ENCODE measurements around the gene FYB1.
"Not testable (repeated sequence)": the region's sequence is repeated elsewhere in the genome, so short reads cannot be mapped to it uniquely, and the experiment has no call there.

FYB1 gene

DNA sequence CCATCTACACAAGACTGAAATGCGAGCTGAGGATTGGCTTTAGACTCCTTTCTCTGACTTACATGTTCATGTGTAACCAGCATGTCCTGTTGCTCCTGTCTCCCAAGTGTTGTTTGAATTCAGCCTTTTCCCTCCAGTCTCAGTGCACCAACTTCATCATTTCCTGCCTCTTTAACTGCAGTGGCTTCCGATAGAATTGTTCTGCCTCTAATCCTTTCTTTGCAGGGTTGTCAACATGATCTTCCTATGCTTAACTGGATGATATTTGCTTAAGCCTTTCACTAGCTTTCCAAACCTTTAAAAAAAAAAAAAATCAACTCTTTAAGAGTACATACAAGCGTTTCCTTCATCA is 6.7 kb upstream of the FYB1 start:
- no peak for DNase-seq

- DNase-seq = peak in 1 of 4 experiments; percentile 32
Observed at GRCh38 chr5:39225405-39226099, 6.2 kb upstream of the FYB1 start.

DNA sequence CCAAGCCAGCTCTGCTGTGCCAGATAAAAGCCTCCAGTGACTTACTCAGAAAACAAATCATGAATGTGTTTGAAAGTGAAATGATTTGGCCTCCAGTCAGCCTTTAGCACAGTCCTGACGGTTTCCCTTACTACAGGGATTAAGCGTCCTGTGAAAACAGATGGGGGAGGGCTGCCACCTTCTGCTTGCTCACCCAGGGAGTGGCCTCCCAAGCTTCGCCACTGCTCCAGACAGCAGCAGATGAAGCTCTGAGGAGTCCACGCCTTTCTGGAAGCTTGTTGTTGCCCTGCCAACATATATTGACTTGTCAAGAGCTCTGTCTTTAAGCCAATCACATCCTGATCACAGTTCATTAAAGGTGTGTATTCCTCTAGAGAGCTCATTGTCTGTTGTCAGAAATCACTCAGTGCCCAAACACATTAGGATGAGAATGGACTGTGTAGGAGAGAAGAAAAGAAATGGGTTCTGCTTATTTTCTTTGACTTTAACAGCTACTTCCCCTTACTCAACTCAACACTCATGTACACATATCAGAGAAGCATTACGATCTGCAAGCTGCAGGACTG is 4.9 kb upstream of the FYB1 start:
- peak; percentile 60 to 81 (median 78) for DNase-seq

DNA sequence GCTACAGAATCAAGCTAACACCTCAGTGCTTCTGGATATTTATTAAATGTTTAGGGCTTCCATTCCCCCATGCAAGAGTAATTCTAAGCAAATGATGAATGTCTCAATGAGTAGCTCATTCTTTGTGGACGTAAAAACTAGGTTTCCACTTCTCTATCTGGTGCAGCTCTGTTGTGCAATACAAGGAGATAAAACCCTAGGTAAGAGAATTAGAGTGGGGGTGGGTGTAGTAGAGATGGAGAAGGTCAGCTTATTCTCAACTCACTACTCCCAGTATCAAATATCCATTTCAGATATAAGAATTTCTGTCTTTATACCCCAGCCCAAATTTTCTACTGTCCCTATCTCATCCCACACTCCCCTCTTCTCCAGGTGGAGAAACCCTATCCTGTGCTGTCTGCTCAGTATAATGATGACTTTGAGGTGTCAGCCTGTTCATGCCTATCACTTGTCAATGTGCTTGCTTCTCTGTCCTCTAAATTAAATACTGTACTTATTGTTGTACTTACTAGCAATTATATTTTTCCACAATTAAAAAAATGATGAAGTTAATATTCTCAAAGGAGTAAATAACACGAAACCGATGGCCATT is 4.3 kb upstream of the FYB1 start:
- peak in 1 of 4 experiments; percentile 42 for DNase-seq

DNA sequence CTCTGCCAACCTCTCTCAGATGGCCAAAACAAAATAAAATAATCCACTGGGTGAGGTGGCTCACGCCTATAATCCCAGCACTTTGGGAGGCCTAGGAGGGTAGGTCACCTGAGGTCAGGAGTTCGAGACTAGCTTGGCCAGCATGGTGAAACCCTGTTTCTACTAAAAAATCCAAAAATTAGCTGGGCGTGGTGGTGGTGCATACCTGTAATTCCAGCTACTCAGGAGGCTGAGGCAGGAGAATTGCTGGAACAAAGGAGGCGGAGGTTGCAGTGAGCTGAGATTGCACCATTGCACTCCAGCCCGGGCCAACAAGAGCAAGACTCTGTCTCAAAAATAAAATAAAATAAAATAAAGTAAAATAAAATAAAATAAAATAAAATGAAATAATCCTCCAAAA is 2.3 kb upstream of the FYB1 start:
- DNase-seq = not testable (repeated sequence)

GRCh38 chr5:39220280-39221030 is 1.1 kb upstream of the FYB1 start:
- DNase-seq = no peak

GRCh38 chr5:39218482-39219402 is 621 bp downstream of the FYB1 start:
- peak; percentile 52 to 74 (median 68) for DNase-seq

GRCh38 chr5:39217365-39218281 is 1.7 kb downstream of the FYB1 start:
- DNase-seq = peak; percentile 90 to 92 (median 92)

DNA sequence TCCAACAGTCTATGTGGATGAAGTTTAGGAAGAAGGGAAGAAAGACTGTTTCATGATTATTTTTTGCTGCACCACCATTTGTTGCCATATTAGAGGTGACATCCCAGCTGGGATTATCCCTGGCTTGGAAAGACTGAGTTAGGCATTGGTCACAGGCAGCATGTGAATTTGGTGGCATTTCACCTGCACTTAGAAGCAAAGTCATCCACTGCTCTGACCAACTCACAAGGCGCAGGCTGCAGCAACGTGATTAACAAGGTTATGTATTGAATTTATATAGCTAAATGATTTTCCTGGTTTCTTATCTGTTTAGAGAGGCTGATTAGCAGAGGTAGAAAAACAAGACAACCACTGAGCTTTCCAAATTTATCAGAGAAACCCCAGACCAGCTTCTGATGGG is 2.7 kb downstream of the FYB1 start:
- no peak for DNase-seq

GRCh38 chr5:39215857-39216256 is 3.5 kb downstream of the FYB1 start:
- DNase-seq = no peak

DNA sequence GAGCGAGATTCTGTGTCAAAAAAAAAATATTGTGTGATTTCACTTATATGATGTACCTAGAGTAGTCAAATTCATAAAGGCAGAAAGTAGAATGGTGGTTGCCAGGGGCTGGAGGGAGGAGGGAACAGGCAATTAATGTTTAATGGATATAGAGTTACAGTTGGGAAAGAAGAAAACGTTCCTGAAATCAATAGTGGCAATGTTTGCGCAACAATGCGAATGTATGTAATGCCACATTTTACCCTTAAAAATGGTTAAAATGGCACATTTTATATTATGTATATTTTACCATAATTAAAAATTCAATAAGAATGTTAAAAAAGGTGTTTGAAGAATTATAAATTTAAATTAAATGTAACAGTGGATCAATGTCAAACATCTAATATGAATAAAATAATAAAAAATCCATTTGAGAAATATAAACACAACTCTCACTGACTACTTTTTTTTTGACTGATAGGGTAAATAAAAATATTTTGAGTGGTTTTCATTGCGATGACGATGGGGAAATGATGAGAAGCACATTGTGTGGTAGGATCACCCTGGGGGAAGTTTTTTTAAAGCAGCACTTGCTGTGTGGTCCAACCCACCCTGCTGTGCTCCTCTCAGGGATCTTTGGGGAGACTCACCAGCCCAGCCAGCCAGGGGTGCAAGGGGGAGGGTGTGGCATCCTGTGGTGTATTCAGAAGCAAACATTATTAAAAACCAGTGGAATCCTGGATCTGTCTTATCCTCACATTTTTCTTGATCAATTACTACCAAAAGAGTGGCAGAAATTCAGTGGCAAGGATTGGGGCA is 4.3 kb downstream of the FYB1 start:
- DNase-seq = no peak

DNA sequence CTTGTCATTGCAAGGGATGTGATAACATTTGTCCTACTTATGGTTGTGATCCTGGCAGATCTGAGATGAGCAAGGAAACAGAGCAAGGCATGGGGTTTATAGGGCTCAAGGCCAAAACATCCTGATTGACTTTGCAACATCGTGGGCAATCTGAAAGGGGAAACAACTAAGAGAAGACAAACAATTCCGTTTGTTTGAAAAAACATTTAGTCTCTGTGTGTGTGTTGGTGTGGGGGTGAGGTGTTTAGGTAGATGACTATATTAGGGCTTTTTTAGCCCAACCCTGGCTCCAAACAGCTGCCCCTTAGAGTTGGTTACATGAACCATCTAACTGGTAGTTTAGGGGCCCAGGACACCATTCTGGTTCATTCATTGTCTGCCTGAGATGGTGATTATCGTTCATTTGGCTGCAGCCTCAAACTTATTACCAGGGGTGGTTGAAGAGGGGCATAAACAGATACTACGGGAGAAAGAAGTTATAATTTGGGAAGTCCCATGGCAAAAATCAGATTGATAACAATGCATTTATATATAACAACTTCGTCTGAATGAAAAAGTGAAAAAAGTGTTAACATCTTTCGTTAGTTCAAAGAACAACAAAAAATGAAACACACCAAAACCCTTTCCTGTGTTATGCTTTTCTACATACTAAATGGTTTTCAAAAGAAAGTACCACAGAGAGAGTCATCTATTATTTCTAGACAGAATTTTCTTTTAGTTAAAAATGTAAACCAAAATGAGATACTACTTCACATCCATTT is 5.7 kb downstream of the FYB1 start:
- DNase-seq = peak; percentile 55 to 83 (median 77)

DNA sequence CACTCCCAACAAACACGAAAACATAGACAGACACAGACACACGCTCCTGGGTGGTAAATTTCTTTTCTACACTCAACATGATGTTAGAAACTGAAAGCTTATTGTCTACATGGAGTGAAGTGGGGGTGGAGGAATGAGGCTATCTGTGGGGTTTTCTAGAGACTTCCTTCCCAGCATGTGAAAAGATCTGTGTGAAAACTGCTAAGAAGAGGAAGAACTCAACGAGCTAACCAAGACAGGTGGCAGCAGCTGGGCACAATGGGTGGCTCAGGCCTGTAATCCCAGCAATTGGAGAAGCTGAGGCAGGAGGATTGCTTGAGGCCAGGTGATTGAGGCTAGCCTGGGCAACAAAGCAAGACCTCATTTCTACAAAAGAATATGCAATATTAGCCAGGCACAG is 7.6 kb downstream of the FYB1 start:
- peak in 3 of 4 experiments; percentile 39 to 51 (median 48) for DNase-seq

DNA sequence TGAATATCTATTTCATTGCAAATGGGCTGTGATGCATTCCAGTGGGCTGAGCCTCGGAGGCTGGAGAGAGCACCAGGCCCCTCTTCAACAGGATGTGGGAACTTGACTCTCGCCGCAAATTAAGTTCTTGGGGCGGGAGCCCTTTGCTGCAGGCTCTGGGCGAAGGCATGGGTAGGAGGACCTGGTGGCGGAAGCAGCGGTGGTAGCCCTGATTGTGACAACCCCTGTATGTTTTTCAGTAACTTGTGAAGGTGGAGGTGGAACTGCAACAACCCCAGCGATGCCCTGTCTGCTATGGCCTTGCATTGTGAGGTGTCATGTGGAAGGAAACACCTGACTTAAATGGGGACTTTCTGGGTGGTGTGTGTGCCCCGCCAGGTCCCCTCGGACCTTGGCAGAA is 9.4 kb downstream of the FYB1 start:
- DNase-seq = peak in 1 of 4 experiments; percentile 42

- DNase-seq = no peak
Observed at GRCh38 chr5:39208471-39208870, 10.9 kb downstream of the FYB1 start.

- no peak for DNase-seq
Observed at GRCh38 chr5:39207345-39208045, 11.9 kb downstream of the FYB1 start.

- peak in 1 of 4 experiments; percentile 34 for DNase-seq
Observed at GRCh38 chr5:39206630-39207321, 12.6 kb downstream of the FYB1 start.

DNA sequence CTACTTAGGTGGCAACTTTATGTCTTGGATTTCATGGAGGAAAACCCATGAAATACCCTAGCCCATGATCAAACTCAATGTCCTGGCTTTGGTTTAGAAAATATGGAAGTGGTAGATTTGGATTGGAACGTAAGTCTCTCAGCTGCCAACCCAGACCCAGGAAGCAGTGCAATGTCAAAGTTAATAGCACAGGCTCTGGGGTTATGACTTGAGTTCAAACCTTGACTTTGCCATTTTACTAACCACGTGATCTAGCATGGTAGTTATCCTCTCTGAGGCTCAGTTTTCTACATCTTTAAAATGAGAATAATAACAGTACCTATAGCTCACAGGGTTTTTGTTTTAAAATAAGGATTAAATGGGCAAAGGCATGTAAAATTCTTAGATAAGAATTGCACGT is 13.8 kb downstream of the FYB1 start:
- DNase-seq = no peak
